MM.1S (cell line): ENCODE data around the gene PLCXD1.
"Not testable (repeated sequence)": the region's sequence is repeated elsewhere in the genome, so short reads cannot be mapped to it uniquely, and the experiment has no call there.

ENCODE experiments used
- DNase-seq: peaks from one replicate; pipeline ENCODE4 v3.0.0-alpha.2; 2015
- H2AFZ ChIP-seq: fragments of 300-600 bp; sonication (generic); 2 replicates; pipeline ENCODE4 v1.6.0; 2016; ENCODE audit warnings: antibody characterized with exemption, low read length
- H3F3A ChIP-seq: fragments of 300-600 bp; sonication (generic); 2 replicates; pipeline ENCODE4 v1.6.1; 2016; ENCODE audit warnings: mild to moderate bottlenecking, antibody characterized with exemption, low read length, moderate library complexity, mixed read lengths; ENCODE audit not compliant: insufficient read depth
- H3K27ac ChIP-seq: fragments of 300-600 bp; sonication (generic); 2 replicates; pipeline ENCODE4 v1.5.1; 2016; ENCODE audit warnings: mild to moderate bottlenecking, low read length
- H3K27me3 ChIP-seq: fragments of 300-600 bp; sonication (generic); replicated peaks from 2 replicates; pipeline ENCODE4 v1.6.0; 2016; ENCODE audit warnings: low read length; ENCODE audit not compliant: insufficient read depth
- H3K36me3 ChIP-seq: fragments of 300-600 bp; sonication (generic); replicated peaks from 2 replicates; pipeline ENCODE4 v1.6.1; 2016; ENCODE audit warnings: mild to moderate bottlenecking, low read length, mixed read lengths; ENCODE audit not compliant: insufficient read depth
- H3K4me1 ChIP-seq: fragments of 300-600 bp; sonication (generic); 2 replicates; pipeline ENCODE4 v1.6.1; 2016; ENCODE audit warnings: low read length, mixed read lengths
- H3K4me2 ChIP-seq: fragments of 300-600 bp; sonication (generic); 2 replicates; pipeline ENCODE4 v1.6.0; 2016; ENCODE audit warnings: low read depth, low read length
- H3K4me3 ChIP-seq: fragments of 300-600 bp; sonication (generic); 2 replicates; pipeline ENCODE4 v1.5.1; 2016; ENCODE audit warnings: low read length, mixed read lengths
- H3K79me2 ChIP-seq: fragments of 300-600 bp; sonication (generic); 2 replicates; pipeline ENCODE4 v1.6.1; 2016; ENCODE audit warnings: mixed run types, low read length, mixed read lengths
- H3K9ac ChIP-seq: fragments of 300-600 bp; sonication (generic); 2 replicates; pipeline ENCODE4 v1.6.1; 2016; ENCODE audit warnings: low read length, mixed read lengths
- H3K9me2 ChIP-seq: fragments of 300-600 bp; sonication (generic); replicated peaks from 2 replicates; pipeline ENCODE4 v1.6.1; 2016; ENCODE audit warnings: mild to moderate bottlenecking, low read length, mixed read lengths; ENCODE audit not compliant: insufficient read depth
- H3K9me3 ChIP-seq: fragments of 300-600 bp; sonication (generic); replicated peaks from 2 replicates; pipeline ENCODE4 v1.6.1; 2016; ENCODE audit warnings: mild to moderate bottlenecking, low read length, mixed read lengths; ENCODE audit not compliant: insufficient read depth
- H4K20me1 ChIP-seq: fragments of 300-600 bp; sonication (generic); 2 replicates; pipeline ENCODE4 v1.6.1; 2016; ENCODE audit warnings: mild to moderate bottlenecking, low read length, moderate library complexity, mixed read lengths; ENCODE audit not compliant: insufficient read depth
- EZH2 ChIP-seq: fragments of 300-600 bp; sonication (generic); optimal IDR thresholded peaks from 2 replicates; pipeline ENCODE3; 2017; ENCODE audit warnings: low read depth, mild to moderate bottlenecking, antibody characterized with exemption, low read length, mixed read lengths
- EZH2phosphoT487 ChIP-seq: fragments of 300-600 bp; sonication (generic); IDR thresholded peaks from 2 replicates; pipeline ENCODE4 v1.6.1; 2018; ENCODE audit warnings: antibody characterized with exemption, low read length
- TF ChIP-seq, protein P1 (sequence below): fragments of 300-600 bp; sonication (generic); IDR thresholded peaks from 2 replicates; pipeline ENCODE4 v1.5.1; 2016; ENCODE audit warnings: antibody characterized with exemption, low read length, mixed read lengths

The PLCXD1 gene

DNA sequence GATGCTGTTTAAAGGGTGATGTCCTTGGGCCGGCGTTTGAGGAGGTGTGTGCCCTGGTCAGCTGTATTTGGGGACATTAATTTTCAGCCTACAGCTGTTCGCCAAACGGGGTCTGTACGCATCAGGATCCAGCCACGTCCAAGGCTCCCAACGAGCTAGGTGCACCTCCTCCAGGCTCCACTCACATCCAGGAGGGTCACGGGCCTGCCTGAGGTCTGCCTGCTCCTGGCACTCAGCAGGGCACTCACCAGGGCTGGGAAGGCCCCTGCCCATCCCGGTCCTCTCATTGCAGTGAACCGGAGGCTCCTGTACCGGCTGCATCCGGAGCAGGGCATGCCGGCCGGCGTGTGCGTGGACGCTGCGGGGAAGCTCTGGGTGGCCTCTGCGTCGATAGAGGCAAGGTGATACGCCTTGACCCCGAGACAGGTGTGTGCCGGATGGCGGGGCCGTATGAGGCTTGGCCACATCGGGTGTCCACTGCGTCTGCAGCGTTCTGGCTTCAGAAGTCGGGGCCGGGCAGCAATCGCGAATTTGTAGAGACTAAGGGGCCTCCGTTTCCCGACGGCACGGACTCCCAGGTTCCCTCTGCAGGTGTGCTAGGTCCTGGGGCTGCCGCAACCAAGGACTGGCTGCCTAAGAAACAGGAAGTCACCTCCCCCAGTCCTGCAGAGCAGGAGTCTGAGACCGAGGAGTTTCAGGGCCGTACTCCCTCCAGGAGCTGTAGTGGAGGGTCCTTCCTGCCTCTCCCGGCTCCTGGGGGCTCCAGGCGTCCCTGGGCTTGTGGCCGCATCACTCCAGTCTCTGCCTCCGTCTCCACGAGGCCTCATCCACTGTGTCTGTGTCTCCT, 27.5 kb upstream of the PLCXD1 start:
- no peak for TF ChIP-seq EZH2phosphoT487

DNA sequence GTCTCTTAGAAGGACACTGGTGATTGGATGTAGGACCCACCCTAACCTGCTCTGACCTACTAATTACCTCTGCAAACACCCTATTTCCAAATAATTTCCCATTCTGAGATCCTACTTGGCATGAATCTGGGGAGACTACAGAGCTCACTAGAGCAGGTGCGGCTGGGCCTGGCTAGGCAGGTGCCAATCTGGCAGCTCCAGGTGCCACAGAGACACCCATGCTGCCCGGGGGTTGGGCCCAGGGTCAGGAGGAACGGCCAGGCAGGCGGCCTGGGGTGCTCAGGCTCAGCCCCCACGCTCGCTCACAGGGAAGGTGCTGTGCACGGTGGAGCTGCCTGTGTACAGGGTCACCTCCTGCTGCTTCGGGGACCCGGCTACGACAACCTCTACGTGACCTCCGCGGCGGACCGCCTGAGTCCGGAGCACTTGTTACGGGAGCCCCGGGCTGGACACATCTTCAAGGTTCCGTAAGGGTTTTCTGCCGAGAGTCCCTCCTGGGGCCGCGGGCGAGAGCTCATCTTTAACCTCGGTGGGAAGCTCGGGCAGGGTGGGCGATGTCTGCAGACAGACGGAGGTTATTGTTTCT, 26.5 kb upstream of the PLCXD1 start:
- Histone ChIP-seq H4K20me1 (no peaks in the 10 kb centered on the region), H3K9me2 (no peaks in the 10 kb centered on the region), H3F3A (no peaks in the 10 kb centered on the region), H3K4me1 (no peaks in the 10 kb centered on the region), H3K79me2 (no peaks in the 10 kb centered on the region), H3K9ac (no peak overlapping the region), H3K36me3 (no peaks in the 10 kb centered on the region), H3K4me2 (no peak overlapping the region), H3K9me3 (no peaks in the 10 kb centered on the region), H2AFZ (no peak overlapping the region), H3K27ac (no peak overlapping the region), H3K27me3 (no peaks in the 10 kb centered on the region), H3K4me3 (no peak overlapping the region)
- no peak for DNase-seq
- TF ChIP-seq EZH2phosphoT487: no peak
- no peak for TF ChIP-seq EZH2
- TF ChIP-seq, protein P1, sequence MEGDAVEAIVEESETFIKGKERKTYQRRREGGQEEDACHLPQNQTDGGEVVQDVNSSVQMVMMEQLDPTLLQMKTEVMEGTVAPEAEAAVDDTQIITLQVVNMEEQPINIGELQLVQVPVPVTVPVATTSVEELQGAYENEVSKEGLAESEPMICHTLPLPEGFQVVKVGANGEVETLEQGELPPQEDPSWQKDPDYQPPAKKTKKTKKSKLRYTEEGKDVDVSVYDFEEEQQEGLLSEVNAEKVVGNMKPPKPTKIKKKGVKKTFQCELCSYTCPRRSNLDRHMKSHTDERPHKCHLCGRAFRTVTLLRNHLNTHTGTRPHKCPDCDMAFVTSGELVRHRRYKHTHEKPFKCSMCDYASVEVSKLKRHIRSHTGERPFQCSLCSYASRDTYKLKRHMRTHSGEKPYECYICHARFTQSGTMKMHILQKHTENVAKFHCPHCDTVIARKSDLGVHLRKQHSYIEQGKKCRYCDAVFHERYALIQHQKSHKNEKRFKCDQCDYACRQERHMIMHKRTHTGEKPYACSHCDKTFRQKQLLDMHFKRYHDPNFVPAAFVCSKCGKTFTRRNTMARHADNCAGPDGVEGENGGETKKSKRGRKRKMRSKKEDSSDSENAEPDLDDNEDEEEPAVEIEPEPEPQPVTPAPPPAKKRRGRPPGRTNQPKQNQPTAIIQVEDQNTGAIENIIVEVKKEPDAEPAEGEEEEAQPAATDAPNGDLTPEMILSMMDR: no peak

More for the DNA sequence above, 27.5 kb upstream of the PLCXD1 start:
- Histone ChIP-seq H3K9ac (no peak overlapping the region), H3F3A (no peaks in the 10 kb centered on the region), H3K4me2 (no peak overlapping the region), H3K27me3 (no peaks in the 10 kb centered on the region), H3K79me2 (no peaks in the 10 kb centered on the region), H3K4me3 (no peak overlapping the region), H3K4me1 (no peaks in the 10 kb centered on the region), H4K20me1 (no peaks in the 10 kb centered on the region), H3K27ac (no peak overlapping the region), H3K9me2 (no peaks in the 10 kb centered on the region), H2AFZ (no peak overlapping the region), H3K9me3 (no peaks in the 10 kb centered on the region), H3K36me3 (no peaks in the 10 kb centered on the region)
- DNase-seq: no peak

DNA sequence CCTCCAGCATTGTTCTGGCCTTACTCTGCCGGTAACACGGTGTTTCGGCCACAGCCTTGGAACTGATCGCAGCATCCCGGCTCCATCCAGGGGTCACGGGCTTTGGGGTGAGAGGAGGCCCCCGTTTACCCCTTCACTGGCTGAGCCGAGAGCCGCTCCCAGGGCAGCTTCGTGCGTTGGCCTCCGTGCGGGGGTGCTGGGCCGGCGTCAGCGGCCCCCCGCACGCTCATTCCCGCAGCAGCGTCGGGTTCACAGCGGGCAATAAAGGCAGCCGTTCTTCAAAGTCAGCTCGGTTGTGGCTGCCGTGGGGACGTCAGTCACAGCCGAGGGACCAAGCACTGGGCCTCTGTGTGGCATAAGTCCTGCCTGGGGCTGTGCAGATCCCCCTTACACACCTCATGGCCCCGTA, 25.3 kb upstream of the PLCXD1 start:
- no peaks in the 10 kb centered on the region for H3K4me1 ChIP-seq
- no peak for DNase-seq
- no peaks in the 10 kb centered on the region for H3K27me3 ChIP-seq

DNA sequence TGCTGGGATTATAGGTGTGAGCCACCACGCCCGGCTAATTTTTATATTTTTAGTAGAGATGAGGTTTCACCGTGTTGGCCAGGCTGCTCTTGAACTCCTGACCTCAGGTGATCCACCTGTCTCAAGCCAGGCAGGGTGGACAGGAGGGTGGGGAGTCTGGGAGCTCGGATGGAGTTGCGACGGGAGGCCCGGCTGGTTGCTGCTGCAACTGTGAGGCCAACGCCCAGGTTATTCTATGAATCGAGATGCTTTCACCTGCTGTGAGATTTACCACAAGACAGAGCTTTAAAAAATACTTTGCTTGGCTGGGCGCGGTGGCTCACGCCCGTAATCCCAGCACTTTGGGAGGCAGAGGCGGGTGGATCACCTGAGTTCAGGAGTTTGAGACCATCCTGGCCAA, 24.1 kb upstream of the PLCXD1 start:
- H3K4me3 ChIP-seq, H3K27ac ChIP-seq, H3F3A ChIP-seq, H3K36me3 ChIP-seq, H3K79me2 ChIP-seq, H3K9ac ChIP-seq, H4K20me1 ChIP-seq, H3K4me1 ChIP-seq, DNase-seq, H2AFZ ChIP-seq, H3K9me2 ChIP-seq, H3K4me2 ChIP-seq, H3K27me3 ChIP-seq, H3K9me3 ChIP-seq: not testable (repeated sequence)

More for the DNA sequence above, 25.3 kb upstream of the PLCXD1 start:
- Histone ChIP-seq H3K79me2 (no peaks in the 10 kb centered on the region), H4K20me1 (no peaks in the 10 kb centered on the region), H3F3A (no peaks in the 10 kb centered on the region), H3K36me3 (no peaks in the 10 kb centered on the region), H3K4me3 (no peak overlapping the region), H3K9ac (no peak overlapping the region), H2AFZ (no peak overlapping the region), H3K27ac (no peak overlapping the region), H3K9me3 (no peaks in the 10 kb centered on the region), H3K4me2 (no peak overlapping the region), H3K9me2 (no peaks in the 10 kb centered on the region)
- TF ChIP-seq EZH2: no peak
